Measurements from ENCODE around the gene BANF2.

Gene BANF2

DNA sequence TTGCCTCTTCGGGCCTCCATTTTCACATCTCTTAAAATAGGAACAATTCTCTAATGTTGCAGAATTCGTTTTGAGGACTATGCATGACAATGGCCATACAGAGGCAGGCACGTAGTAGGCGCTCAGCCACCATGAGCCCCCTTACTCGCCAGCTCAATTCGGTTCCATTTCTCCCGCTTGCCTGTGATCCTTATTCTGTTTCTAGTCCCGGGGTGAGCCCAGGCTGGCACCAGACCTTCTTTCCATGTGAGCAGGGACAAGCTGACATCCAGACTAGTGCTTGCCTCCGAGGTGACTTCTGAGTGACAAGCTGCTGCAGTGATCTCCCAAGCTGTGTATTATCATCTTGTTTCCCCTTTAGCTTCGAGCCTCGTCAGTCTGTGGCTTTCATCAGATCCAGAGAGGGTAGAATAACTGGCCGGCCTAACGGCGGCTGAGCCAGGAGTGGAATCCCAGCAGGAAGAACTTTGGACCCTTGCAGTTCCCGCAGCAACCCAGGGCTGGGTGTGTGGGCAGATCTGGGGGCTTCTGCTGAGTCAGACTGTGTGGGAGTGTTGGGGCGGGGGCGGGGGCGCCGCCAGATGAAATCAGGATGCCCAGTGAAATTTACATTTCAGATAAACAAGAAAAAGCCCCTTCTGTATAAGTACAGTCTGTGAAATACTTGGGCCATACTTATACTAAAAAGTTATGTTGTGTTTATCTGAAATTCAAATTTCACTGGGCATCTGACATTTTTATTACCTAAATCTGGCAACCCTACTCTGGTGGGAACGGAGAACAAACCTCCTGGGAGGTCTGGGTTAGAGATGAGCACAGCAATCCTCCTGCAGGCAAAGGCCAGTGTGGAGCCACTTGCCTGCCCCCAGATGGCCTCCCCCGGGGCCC, 10.9 kb downstream of the BANF2 start:
- DNase-seq: no peak

DNA sequence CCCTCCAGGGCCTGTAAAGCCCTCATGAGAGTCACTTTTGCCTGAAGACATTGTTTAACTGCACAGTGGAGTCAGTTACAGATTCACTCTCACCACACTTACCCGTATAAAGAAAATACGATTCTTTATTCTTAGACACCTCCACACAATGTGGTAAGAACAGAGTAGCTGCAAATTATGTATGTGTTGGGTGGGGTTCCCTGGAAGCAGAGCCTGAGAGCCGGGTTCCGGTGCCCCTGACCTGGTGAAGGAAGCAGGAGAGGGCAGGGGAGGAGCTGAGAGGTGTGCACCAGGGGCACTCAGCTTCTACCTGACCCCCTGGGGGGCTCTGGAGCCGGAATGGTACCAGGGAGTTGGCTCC, 11.5 kb downstream of the BANF2 start:
- no peak for DNase-seq

DNA sequence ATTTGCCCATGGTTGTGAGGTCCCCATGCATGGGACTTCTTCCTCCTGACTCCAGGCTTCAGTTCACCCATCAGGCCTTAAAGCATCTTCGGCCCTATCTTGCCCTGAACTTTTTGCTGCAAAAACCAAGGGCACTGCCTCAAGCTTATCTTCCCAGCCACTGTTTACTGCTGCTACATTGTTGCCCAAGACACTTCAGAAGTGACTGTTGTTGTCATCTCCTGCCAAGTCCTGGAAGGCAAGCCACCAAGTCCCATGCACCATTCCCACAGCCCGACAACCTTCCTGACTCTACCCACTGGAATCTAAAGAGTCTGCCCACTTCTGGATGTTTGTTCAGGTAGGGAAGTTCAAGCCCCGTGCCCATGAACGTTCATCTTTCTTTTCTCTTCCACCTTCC, 12.4 kb downstream of the BANF2 start:
- DNase-seq: no peak

DNA sequence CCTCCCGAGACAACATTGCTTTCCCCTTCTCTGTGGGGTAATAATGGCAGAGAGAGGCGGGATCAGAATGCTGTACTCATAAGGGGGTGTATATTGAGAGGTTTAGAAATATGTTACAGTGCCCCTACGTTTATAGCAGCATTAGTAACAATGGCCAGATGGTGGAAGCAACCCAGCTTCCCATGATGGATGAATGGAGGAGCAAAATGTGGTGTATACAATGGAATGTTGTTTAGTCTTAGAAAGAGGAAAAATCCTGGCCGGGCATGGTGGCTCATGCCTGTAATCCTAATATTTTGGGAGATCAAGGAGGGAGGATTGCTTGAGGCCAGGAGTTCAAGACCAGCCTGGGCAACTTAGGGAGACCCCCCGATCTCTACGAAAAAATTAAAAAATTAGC, 12.9 kb downstream of the BANF2 start:
- no peak for DNase-seq

DNA sequence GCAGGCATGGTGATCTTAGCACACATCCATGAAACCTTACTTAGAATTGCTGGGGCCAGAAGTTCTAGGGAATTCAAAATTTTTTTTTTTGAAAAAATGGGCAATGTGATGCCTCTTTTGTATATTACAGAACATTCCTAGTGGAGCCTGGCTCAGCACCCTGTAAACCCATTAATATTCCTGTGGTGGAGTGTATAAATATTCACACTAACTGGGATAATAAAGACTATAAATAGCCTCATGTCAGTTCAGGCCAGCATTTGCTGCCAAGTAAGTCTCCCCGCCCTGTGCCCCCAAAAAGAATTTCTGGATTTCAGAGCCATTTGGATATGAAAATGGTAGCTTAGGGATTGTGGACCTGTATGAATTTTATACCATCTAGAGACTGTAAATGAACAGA, 14.8 kb downstream of the BANF2 start:
- no peak for DNase-seq

DNA sequence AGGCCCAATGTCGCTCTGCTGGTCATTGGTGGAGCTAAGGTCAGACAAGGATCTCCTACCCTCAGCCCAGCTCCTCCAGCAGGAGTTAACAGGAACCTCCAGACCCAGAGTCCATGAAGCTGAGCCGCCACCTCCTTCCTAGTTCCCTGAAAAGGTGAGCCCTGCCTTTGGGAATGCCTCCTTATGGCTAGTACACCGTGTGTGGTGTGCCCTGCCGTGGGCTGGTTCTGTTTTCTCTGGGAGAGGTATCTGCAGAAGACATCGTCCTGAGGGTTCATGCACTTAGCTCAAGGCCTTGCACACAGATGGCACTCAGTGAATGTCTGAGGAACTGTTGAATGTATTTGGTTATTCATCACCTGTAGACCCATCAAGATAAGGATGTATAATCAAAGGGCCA, 15.3 kb downstream of the BANF2 start:
- no peak for DNase-seq

DNA sequence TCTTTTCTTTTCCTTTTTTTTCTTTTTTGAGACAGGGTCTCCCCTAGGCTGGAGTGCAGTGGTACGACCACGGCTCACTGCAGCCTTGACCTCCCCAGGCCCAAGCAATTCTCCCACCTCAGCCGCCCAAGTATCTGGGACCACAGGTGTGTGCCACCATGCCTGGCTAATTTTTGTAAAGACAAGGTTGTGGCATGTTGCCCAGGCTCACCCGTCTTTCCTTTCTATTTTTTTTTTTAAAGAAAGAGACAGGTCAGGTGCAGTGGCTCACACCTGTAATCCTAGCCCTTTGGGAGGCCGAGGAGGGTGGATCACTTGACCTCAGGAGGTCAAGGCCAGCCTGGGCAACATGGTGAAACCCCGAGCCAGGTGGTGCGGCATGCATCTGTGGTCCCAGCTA, 16.6 kb downstream of the BANF2 start:
- DNase-seq: no peak

DNA sequence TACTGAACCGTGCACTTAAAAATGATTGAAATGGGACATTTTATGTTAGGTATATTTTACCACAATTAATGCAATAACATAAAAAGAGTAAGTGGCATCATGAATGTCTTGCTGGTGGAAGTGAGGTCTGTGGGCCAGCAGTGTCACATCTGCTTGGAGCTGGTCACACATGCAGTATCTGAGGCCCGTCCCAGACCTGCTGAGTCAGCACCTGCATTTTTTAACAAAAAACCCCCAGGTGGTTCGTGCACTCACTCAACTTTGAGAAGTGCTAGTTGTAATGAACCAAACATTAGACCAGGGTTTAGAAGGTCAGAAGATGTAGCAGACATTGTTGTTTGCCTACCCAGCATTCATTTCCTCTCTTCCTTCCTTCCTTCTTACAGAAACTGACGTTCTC, 21.0 kb downstream of the BANF2 start:
- DNase-seq: no peak

DNA sequence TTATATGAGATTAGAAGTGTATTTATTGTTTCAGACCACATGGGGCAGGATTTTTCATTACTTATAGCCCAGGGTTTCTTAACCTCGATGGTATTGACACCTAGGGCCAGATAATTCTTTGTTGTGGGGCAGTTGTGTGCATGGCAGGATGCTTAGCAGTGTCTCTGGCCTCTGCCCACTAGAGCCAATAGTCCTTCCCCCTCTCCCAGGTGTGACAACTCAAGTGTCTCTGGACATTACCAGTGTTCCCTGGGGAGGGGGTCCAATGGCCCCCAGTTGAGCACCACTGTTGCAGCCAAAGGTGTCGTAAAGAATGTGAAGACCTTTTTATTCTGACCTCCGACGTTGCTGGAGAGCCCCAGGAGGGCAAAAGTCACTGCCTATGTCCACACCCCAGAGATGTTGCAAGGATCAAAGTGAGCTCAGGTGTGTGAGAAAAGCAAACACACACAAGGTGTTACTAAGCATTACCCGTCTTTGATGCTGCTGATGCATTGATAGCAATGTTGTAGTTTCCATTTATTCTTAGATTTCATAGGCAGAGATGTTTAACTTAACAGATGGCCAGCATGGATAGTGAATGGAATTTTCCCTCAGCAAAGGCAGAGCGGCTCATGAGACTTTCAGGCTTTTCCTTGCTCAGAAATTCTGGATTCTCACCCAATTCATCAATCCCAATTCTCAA, 22.2 kb downstream of the BANF2 start:
- DNase-seq: no peak

DNA sequence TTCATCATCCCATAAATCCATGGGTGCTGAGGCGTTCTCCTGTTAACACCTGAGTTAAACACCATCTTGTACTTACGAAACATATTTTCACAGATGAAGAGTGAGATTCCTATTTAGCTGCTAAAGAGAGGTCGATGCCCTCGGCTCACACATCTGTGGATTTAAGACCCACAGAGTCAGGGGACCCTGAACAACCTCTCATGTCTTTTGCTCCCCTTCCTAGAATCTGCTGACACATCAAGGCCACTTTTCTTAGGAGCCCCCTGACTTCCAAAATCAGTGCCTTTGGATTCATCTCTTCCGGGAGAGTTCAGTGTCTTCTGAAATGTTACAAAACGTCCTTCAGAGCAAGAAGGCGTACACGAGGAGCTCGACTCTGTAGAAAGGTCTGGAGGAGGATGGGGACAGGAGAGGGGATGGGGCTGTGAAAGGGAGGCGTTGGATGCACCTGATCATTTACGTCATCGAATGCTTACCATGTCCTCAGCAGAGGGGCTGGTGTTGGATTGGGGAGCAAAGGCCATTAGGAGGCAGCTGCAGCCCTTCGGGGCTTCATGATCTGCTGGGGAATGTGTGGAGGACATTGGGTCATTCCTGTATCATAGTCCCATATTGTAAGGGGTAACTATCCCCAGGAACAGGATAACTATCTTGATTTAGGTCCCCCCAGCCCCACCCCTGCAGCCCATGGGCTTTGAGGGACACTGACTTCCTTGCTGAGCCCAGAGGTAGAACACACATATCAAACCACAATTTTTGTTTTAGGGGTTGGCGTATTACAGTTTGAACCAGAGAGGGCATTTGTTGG, 22.9 kb downstream of the BANF2 start:
- no peak for DNase-seq

DNA sequence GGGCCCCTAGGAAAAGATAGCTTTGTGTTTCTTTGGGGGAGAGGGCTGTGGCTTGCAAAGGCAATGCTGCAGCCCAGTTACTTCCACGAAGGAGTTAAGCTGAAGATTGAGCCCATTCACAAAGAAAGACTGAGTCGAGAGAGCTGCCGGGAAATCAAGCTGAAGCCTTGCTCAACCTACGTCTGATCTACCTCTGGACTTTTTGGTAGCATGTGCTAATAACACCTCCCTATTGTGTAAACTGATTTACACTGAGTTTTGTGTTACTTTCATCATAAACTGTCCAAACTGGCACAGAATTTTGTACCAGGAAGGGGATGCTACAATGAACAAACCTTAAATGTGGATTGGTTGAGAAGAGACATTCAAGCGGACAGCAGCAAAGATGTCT, 23.5 kb downstream of the BANF2 start:
- DNase-seq: no peak

DNA sequence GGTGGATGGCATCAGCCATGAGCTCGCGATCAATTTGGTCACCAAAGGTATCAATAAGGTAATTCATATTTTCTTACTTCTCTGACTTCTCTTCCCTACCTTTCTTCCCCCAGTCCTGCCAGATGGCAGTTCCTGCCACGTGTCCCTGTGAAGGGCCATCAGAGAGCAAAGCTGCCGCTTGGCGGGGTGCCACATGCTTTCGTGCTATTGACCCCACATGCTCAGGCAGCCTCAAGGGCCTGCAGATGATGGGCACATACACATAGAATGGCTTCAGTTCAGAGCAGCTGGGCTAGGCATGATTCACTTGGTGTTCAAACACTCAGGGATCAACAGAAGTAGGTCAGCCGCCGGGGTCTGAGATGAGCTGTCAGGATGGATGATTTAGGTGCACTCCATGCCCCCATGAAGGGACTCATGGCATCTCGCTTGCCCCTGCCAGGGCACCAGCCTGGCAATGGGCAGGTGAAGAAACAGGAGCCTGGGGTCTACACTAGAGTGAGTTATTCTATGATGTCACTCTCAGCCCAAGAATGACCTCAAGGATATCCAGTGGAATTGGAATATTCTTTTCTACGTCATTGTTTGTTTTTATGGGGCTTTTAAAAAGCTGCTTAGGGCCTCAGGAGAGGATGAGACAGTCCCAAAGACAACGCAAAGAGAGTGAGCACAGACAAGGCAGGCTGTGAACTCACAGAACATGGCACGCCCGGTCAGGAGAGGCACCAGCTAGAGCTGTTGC, 25.5 kb downstream of the BANF2 start:
- peak; percentile 100 for DNase-seq

DNA sequence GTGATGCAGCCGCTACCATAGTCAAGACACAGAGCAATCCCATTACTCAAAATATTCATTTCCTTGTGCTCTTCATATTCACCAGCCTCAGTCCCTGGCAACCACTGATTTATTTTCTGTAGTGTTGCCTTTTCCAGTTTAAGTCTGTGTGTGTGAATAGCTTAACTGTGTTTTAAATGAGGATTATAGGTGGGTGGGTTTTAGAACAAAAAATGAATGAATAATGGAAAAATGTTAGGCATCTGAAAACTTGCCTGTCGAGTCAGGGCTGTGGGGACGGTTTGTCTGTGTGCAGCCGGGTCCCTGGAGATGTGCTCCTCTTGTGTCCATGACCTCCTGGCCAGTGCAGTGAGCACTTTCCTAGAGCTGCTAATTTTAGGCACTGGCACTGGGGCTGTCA, 27.1 kb downstream of the BANF2 start:
- DNase-seq: no peak

DNA sequence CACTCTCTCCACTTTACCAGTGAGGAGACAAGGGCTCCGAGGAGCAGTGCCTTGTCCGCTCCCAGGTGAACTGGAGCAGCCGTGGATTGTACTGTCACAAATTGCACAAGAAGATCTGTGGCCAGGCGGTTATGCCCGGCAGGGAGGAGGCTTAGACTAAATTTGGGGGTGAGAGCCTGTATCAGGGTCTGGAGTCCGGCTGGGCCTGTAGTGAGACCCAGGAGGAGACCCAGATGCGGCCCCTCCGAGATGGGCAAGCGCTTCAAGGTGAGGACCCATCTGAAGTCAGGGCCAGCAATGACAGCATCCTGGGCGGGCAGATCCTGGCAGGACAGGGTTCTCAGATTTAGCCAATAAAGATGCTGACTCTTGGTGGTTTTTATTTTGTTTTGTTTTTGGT, 27.6 kb downstream of the BANF2 start:
- no peak for DNase-seq

DNA sequence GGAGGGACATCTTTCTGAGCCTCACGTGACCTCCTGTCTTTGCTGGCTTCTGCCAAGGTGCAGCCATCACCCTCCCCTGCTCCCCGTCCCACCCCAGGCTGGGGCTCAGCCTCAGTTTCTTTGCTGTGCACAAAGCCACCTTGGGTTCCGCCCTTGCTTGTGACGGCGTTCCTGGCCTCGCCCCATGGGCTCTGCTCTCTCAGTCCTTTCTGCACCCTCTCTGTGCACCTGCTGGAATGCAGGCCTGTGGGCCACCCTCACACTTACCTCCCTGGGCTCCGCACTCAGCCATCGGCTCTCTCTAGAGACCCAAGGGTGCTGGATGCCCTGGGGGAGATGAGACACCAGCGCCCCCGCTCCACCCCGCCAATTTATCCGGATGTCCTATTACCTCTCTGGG, 28.3 kb downstream of the BANF2 start:
- DNase-seq: no peak

DNA sequence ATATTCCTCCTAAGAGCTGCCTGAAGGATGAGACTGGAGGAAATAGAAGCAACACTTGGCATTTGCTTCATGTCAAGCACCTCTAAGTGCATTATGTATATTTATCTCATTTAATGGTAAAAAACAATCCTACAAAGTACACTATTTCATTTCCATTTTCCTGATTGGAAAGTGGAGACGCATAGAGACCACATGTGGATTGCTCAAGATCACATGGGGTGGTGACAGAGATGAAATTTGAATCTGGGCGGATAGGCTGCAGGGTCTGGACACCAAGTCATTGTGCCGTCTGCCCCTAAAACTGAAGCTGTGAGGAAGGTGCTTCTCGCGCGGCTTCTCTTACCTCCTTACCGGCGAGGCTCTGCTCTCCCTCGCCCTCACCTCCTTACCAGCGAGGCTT, 30.3 kb downstream of the BANF2 start:
- no peak for DNase-seq

DNA sequence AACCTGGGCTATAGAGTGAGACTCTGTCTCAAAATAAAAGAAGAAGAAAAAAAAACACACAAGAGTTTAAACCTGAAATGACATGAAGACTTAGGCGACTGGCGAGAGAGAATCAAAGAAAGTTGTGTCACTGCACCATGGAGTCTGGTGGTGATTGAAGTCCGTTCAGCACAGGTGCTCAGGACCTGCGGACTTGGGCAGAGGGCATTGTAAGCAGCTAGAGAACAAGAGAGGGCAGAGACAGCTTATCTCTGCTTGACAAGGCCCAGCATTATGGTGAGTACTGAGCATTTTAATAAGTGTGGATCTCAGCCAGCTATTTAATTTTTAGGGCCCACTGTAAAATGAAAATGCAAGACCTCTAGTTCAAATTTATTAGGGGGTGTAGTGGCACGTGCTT, 31.5 kb downstream of the BANF2 start:
- DNase-seq: no peak

DNA sequence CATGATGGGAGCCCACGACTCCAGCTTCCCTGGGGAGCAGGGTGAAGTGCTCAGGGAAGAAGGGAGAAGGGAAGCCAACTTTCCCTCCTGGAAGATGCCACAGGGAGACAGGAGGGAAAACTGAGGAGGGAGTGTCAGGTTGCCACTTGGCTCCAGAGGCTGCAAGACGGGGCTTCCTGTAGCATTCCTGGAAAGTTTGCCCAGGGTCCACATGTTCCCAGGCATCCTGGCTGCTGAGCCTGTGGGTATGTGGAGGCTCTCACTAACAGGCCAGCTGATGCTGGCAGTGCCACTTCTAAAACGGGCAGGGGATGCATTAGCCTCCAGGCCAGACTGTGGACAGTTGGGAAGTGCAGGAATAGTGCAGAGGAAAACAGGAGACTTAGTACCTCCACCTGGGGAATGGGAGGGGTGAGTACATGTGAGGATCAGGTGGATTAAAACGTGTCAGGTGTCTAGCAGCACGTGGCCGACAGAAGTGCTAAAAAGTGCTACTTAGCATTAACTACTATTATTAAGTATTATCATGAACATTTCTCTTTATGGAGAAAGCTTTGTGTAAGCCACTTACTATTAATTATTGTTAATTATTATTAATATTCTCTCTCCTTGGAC, 33.2 kb downstream of the BANF2 start:
- no peak for DNase-seq

DNA sequence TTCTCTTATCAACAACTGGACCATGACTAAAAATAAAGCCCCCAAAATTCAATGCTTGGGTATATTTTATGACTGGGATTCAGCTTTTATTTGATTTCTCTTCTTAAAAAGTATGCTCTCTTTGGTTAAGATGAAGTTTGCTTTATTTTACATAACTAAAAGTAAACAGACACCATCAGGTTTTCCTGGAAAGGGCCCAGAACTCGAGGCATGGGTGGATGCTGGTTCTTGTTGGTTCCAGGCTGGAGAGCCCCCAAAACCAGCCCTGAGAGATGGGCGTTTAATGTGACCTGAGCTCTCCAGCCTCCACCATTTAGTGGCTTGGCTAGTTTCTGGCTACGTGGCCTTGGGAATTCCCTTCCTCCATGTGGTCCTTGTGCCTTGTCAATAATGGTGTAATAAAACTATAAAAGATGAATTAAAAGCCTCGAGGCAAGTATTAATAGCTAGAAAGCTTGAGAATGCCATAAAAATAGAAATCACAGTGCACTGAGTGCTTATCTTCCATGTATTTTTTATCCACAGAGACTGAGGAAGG, 34.1 kb downstream of the BANF2 start:
- no peak for DNase-seq

DNA sequence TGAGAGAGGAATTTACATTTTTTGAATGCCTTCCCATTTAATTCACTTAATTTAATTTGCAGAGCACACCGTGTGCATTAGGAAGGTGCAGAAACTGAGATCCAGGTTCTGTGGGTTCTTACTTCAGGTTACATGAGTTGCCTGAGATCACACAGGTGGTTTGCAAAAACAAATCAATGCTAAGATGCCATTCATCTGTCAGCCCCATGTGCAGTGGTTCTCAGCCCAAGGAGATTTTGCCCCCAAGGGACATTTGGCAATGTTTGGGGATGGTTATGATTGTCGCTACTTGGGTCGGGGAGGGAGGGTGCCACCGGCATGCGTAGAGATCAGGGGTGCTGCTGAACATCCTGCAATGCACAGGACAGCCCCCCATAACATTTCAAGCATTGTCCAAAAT, 34.6 kb downstream of the BANF2 start:
- DNase-seq: no peak

DNA sequence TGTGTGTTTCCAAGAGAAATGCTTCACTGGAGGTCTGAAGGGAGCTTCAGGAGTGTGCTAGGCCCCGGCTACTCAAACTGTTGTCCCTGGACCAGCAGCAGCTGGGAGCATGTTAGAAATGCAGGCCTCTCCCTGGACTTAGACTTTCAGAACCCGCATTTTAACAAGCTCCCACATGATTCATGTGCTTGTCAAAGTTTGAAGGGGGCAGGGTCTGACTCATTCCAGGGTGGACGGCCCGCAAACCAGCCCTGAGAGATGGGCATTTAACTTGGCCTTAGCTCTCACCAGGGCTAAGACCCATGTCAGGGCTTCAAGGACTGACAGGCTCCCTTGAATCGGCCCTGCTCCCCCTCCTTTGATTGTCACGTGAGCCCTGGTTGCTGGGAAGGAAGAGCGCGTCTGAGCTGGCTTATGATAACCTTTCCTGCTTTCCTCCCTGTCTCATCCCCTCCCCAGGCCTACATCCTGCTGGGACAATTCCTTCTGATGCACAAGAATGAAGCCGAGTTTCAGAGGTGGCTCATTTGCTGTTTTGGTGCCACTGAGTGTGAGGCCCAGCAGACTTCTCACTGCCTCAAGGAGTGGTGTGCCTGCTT, 35.5 kb downstream of the BANF2 start:
- DNase-seq: no peak

Data from SHP77 treated with DMSO at 0.1 percent for 48 hours (cell line).